HG02938 (cell line): ENCODE measurements around the gene LAPTM5.

Experiments used
- ATAC-seq: cut with Tn5 transposase; IDR thresholded peaks from one replicate; pipeline ENCODE4 v1.9.1; 2021; ENCODE audit warnings: mild to moderate bottlenecking, moderate library complexity; ENCODE audit not compliant: unreplicated experiment

Gene LAPTM5

DNA sequence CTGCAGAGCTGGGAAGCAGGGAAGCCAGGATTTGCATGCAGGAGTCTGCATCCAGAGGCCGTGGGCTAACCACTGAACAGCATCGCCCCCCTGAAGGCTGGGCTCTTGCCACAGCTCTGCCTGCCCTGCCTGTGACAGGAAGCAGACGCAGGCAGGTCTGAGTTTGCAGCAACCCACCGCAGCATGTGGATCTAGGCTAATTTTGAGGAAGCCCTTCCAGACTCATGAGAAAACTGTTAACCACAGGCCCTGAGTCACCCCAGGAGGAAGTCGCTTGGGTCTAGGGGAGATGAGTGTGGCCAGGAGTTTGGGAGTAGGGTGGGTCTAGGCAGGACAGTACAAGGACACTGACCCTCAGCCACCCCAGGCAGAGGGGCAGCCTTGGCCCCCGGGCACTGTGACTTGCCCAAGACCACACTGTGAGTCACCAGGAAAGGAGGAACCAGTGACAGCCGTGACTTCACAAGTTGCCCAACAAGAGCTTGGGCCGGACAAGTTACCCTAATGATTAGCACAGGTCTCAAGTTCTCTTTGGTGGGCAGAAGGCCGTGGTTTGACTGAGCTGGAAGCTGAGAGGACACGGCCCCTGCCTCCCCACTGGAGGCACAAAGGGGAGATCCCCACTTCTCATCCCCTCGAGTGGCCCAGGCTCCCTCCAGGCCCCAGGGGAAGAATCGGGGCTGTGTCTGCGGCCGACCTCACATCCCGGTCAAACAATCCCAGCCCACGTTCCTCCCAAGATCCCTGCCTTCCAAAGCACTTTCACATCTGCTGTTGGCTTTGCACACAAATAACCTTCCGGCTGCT lies 826 bp downstream of the LAPTM5 start:
- no peak for ATAC-seq

- no peak for ATAC-seq
These were observed 1.4 kb downstream of the LAPTM5 start for GRCh38 chr1:30756206-30756544.

DNA sequence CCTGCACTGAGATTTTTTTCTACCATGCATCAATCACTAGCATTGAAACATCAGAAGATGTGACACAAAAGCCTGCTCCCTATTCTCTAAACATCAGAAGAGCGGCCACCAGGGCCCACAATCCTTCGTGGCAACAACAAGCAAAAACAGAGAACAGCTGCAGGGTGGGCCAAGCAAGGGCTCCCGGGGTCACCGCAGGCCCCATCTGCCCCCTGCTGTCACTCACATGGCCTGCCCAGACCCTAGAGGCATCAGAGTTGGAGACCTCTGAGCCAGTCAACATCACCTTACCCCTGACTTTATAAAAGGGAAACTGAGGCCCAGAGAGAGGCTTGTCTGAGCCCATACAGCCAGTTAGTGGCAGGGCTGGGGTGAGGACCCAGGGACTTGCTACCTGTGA lies 1.8 kb downstream of the LAPTM5 start:
- no peak for ATAC-seq

- no peak for ATAC-seq
These were observed 2.2 kb downstream of the LAPTM5 start for GRCh38 chr1:30755334-30755733.

DNA sequence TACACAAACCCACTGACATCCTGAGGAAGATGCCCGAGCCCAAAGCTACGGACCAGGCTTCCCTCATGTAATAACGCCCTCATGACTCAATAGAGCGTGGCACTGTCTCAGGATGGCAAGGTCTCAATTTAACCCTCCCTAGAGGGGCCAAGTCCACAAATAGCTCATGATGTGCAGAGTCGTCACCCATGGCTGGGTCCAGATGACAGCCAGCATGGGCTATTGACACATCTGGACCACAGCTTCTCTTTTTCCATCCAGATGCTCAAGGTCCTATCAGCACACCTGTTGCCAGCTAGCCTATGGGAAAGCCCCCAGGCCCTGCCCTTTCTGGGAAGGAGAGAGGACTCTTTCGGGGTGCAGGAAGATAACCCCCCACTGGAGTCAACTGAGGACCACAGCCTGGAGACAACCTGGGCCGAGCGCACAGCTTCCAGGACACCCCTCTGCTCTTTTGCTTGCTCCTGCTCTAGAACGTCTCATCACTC lies 2.8 kb downstream of the LAPTM5 start:
- peak; percentile 41 for ATAC-seq

- ATAC-seq = no peak
These were observed 3.9 kb downstream of the LAPTM5 start for GRCh38 chr1:30753660-30754123.

DNA sequence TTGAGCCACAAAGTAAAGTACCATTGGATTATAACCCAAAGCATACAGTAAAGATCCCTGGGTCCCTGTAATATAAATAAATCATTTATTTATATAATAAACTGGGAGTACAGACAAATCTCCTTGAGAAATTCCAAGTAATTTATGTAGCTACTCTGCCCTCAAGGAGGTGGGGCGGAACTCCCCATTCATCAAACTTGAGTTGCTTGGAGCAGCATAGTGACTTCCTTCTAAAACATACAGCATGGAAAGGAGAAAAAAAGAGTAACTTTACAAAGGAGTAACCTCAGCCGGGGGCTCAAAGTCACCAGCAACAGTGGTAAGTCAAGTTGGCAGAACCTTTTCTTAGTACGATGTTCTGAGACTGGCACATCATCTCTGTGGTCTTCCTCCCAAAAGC lies 4.5 kb downstream of the LAPTM5 start:
- no peak for ATAC-seq

DNA sequence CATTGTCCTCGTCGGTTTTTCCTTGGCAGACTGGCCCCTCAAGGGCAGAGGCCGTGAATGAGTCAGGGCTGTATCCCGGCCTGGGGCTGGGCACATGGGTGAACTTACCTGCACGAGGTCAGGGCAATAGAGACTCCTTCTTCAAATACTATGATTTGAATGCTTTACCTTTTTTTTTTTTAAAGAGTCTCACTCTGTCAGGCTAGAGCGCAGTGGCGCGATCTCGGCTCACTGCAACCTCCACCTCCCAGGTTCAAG lies 5.0 kb downstream of the LAPTM5 start:
- no peak for ATAC-seq

DNA sequence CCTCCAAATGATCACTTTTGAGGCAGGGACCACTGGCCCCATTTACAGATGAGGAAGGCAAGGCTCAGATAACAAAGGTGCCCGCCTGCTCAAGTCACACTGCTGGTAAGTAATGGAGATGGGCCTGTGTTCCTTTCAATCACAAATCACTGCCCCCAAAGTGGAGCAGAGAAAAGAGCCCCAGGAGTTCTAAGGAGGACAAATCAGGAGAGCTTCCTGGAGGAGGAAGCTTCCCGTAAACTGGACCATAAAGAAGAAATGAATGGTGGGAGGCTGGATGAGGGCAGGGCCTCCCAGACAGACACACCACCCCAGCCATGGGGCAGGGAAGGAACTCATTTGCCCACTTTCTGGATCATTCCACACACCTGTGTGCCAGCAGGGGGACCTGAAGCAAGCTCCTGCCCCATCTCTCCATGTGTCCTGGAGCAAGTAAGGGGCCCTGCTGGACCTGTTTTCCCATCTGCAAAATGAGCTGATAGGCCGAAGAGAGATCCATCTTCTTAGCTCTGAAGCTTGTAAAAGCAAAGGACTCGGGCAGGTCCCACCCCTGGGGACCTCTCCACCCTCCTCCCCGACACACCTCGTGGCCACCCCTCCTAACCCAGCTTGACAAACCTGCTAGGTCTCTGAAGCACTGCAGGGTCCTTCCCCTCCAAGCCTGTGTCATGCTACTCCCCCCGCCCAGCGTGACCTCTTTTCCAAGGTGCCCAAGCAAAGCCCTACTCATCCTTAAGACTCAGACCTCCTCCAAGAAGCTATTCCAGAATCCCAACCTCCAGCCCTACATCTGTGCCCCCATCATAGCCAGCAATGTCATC lies 5.5 kb downstream of the LAPTM5 start:
- no peak for ATAC-seq

- no peak for ATAC-seq
These were observed 6.8 kb downstream of the LAPTM5 start for GRCh38 chr1:30750731-30751291.

DNA sequence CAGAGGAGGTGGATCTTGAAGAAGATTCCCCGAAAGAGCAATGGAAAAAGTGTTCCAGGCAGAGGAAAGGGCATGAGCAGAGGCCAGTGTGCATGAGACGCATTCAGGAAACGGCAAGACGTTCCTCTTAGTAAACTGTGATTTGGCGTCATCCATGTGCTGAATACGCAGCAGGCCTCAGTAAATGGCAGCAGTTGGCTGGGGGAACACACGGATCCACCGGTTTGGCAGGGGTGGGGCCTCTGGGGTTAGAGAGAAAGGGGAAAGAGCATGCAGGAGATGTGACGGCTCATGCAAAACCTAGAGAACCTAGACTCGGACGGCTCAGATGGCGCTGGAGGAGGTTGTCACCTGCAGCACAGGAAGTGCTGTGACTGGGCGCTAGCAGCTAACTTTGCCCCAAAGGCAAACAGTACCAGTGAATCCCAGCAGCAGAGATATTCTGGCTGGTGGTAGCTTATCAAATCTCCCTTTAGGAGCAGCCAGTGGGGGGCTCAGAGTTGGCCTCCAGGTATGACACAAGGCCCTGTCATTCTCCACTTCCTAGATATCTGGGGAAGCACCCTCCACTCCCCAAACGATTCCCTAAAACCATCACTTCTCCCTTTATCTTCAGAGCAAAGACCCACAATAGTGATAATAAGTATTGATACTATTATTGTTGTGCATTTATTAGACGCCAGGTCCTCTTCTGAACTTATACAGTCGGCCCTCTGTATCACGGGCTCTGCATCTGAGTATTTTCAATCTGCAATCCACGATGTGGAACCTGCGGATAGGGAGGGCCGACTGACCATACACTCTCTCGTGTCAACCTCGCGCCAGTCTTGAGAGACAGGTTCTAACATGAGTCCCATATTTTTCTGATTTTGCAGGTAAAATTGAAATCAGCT lies 7.6 kb downstream of the LAPTM5 start:
- ATAC-seq = no peak

DNA sequence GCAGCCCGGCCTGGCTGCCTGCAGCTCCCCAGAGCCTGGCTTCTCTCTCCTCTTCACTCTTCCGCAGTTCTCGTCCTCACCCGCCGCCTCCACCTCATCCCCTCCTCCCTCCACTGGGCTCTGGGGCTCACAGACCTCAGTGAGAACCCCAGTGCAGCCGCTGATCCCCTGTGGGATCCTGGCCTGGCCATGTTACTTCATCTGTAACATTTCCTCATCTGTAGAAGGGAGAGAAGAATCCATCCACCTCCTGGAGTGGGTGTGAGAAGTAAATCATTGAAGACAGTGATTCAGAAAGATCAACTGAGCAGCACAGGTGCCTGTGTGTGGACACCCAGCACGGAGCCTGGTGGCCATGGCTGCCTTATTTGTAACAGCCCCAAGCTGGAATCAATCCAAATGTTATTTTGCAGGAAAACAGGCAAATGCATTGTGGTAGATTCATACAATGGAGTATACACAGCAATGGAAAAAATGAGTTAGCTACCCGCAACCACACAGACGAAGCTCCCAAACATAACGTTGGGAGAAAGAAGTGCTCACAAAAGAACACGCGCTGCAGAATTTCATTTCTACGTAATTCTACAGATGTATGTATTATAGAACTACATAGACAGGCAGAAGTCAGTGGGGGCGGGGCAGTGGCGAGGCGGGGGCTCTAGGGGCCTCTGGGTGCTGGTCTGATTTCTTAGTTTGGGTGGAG lies 8.7 kb downstream of the LAPTM5 start:
- no peak for ATAC-seq

DNA sequence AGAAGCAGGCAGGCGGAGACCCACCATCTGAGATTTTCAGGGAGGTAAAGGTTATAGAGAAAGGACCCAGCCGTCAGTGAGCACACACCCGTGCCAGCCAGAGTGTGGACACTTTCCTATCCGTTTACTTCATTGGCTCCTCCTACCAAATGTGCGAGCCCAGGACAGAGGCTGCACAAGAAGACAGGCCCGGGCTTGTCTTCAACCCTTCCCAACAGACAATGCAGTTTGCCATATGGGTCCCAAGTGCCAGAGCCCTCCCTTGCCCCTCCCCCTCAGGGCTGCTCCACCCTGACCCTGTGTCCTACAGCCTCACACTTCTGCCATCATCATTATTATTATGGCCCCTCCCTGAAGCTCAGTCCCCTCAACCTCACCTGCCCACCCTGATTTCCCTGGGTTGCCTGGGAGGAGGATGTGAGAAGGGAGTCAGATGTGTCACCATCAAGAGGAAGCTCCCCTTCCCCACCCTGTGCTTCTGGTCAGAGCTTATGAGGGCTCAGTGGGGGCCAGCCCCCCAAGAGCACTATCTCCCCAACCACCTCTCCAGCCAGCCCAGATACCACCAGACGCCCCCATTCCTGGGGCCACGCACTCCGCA lies 9.4 kb downstream of the LAPTM5 start:
- ATAC-seq = no peak

DNA sequence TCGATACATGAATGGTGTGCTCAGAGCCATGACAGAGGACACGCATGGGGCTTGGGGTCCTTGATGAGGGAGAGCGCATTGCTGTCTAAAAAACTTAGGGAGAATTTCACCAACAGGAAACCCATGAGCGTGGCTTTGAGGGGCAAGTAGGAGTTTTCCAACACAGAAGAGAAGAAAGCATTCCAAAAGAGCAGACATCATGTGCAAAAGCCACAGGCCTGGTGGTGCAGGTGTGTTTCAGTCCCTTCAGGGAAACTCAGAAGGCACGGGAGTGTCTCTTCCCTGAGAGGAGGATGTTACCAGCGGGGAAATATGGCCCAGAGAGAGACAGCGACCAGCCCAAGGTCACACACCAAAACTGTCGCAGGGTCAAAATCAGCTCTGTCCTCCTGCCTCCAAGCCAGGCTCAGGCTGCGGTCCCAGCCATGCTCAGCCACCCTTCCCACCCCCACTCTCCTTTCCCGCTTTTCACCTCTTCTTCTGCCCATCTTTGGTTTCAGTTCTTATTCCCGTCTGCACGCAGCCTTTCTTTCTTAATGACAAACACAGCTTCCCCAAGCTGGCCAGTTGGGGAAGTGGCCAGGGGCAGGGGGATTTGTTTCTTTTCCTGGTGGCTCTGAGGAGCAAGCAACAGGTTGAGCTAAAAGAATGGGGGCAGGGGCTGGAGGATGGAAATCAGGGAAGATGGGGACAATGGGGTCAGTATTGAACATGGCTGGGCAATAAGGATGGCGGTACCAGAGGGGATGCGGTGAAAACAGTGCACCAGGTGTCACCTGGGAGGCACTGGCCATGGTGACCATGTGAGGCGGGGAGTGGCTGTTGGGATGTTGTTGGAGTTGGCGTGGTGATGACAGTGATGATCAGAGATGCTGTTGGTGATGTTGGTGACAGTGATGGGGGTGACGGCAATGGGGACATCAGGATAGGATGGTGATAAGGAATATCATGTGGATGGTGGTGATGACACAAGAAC lies 10.3 kb downstream of the LAPTM5 start:
- no peak for ATAC-seq

GRCh38 chr1:30746212-30747032 lies 11.2 kb downstream of the LAPTM5 start:
- ATAC-seq = no peak

DNA sequence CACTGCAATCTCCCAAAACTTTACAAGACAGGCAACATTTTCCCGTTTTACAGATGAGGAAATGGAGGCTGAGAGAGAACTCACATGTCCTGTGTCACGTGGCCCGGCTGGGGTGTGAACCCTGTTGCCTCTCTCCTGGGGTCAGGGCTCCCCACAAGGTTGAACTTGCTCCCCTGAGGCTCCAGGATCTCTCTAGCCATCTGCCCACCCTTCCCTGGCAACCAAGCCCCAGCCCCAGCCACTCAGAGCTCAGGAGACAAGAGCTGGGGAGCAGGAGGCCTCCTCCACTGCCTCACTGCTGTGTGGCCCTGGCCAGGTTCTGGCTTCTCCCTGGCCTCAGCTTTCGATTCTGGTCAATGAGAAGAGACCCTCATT lies 11.8 kb downstream of the LAPTM5 start:
- no peak for ATAC-seq

- ATAC-seq = no peak
These were observed 12.3 kb downstream of the LAPTM5 start for GRCh38 chr1:30745156-30745833.
